Naive thymus-derived CD4-positive, alpha-beta T cell (primary cell): Measurements from ENCODE around the gene MAP3K13. TPM values are rescaled to one million over a fixed set of nuclear protein-coding genes. Genes with fewer than 3 reads are reported as not detected.
A peak's percentile ranks its signal among the peaks of the same experiment; 100 is the strongest.

Experiments used
- ATAC-seq: fragments of 150-1000 bp; cut with Tn5 transposase; 2 replicates; pipeline ENCODE4 v1.10.0; 2021; ENCODE audit warnings: mild to moderate bottlenecking, moderate library complexity
- CTCF ChIA-PET: fragments of 350-600 bp; sonication (Branson Sonifier 250); formaldehyde crosslinking; loops from one replicate; lab custom pipeline; 2021; ENCODE audit warnings: antibody characterized with exemption; lab: Charles Lee
- POLR2A ChIA-PET: fragments of 350-600 bp; sonication (Branson Sonifier 250); formaldehyde crosslinking; loops from one replicate; lab custom pipeline; 2021; ENCODE audit warnings: antibody characterized with exemption, inconsistent platforms; lab: Charles Lee
- DNase-seq, 9 donors: peaks; one replicate each; pipeline versions ENCODE4 v3.0.0 to v3.0.0-alpha.2; 2020 to 2022; ENCODE audit warnings: mixed read lengths in 1 of 9
- H3K27ac ChIP-seq: one replicate; pipeline ENCODE4 v1.7.0; 2013; ENCODE audit warnings: mild to moderate bottlenecking, low read depth, low read length, moderate library complexity
- H3K27me3 ChIP-seq, 2 donors: one replicate each; pipeline ENCODE4 v1.7.0; 2013; ENCODE audit warnings: low read length in 2 of 2, mild to moderate bottlenecking in 2 of 2, moderate library complexity in 2 of 2; ENCODE audit not compliant: control insufficient read depth in 2 of 2, insufficient read depth in 2 of 2
- H3K36me3 ChIP-seq, 3 experiments: 1 replicate in 2 of 3; 2 replicates in 1 of 3; pipeline ENCODE4 v1.7.0; 2013; ENCODE audit warnings: low read length in 3 of 3, mild to moderate bottlenecking in 3 of 3, moderate library complexity in 1 of 3; ENCODE audit not compliant: insufficient read depth in 3 of 3, control insufficient read depth in 2 of 3
- H3K4me1 ChIP-seq, 2 donors: one replicate each; pipeline ENCODE4 v1.7.0; 2013; ENCODE audit warnings: low read length in 2 of 2, mild to moderate bottlenecking in 2 of 2, moderate library complexity in 1 of 2; ENCODE audit not compliant: control insufficient read depth in 2 of 2, insufficient read depth in 2 of 2
- H3K4me3 ChIP-seq: 2 replicates; pipeline ENCODE4 v1.7.0; 2013; ENCODE audit warnings: mild to moderate bottlenecking, low read length
- H3K9me3 ChIP-seq, 3 experiments: 1 replicate in 2 of 3; 2 replicates in 1 of 3; pipeline ENCODE4 v1.7.0; 2013; ENCODE audit warnings: low read length in 3 of 3; ENCODE audit not compliant: control insufficient read depth in 2 of 3
- H3K27ac Mint-ChIP-seq, 9 donors: one replicate each; pipeline ENCODE4 v1.8.0; 2020 to 2022; ENCODE audit warnings: mixed read lengths in 9 of 9, mild to moderate bottlenecking in 8 of 9, moderate library complexity in 5 of 9, inconsistent platforms in 2 of 9
- H3K27me3 Mint-ChIP-seq, 5 donors: one replicate each; pipeline ENCODE4 v1.8.0; 2021 to 2022; ENCODE audit warnings: mixed read lengths in 5 of 5, mild to moderate bottlenecking in 1 of 5
- H3K36me3 Mint-ChIP-seq, 5 donors: one replicate each; pipeline ENCODE4 v1.8.0; 2020 to 2022; ENCODE audit warnings: mixed read lengths in 5 of 5, mild to moderate bottlenecking in 3 of 5, inconsistent platforms in 1 of 5
- H3K4me1 Mint-ChIP-seq, 7 donors: one replicate each; pipeline ENCODE4 v1.8.0; 2020 to 2022; ENCODE audit warnings: mixed read lengths in 7 of 7, mild to moderate bottlenecking in 3 of 7, inconsistent platforms in 1 of 7
- H3K4me3 Mint-ChIP-seq, 10 donors: one replicate each; pipeline ENCODE4 v1.8.0; 2020 to 2022; ENCODE audit warnings: mild to moderate bottlenecking in 10 of 10, mixed read lengths in 10 of 10, moderate library complexity in 6 of 10, inconsistent platforms in 2 of 10
- H3K9me3 Mint-ChIP-seq, 11 donors: one replicate each; pipeline ENCODE4 v1.8.0; 2020 to 2022; ENCODE audit warnings: mixed read lengths in 11 of 11, mild to moderate bottlenecking in 4 of 11, inconsistent platforms in 1 of 11, moderate library complexity in 1 of 11
- intact Hi-C, 2 donors: fragments of 100-400 bp; cut with micrococcal nuclease; formaldehyde crosslinking; loops; one replicate each; pipeline ENCODE4 v1.15.1; 2023
- polyA plus RNA-seq, 2 donors: library from polyadenylated mRNA; unstranded; fragments of 300-500 nt; fragmentation: Illumina TruSeq; gene quantifications; one replicate each; pipeline ENCODE4 v1.2.3, GENCODE V29; 2021
- total RNA-seq, 6 experiments: library from RNA in 5 of 6; stranded (reverse) in 5 of 6; gene quantifications; 1 replicate in 5 of 6; 2 replicates in 1 of 6; pipeline ENCODE4 v1.2.3 and lab custom pipeline; 2021 to 2026

The MAP3K13 gene
- total and polyA plus RNA-seq, 7 experiments from 2014 or later, result 6.2 to 53.8 (median 9.4) TPM

GRCh38 chr3:185341616-185342458 lies 21.1 kb upstream of the MAP3K13 start:
- H3K4me3 ChIP-seq, result no peak overlapping the region
- H3K4me1 ChIP-seq, result no peaks in the 10 kb centered on the region
- no peaks in the 10 kb centered on the region for H3K9me3 ChIP-seq
- Mint-ChIP-seq H3K9me3 (no peaks in the 10 kb centered on the region), H3K27me3 (peaks cover 0 to 5% (median 0%) of the 10 kb centered on the region in 5 donors), H3K36me3 (no peaks in the 10 kb centered on the region), H3K4me3 (no peak overlapping the region), H3K4me1 (peaks cover 0 to 19% (median 0%) of the 10 kb centered on the region in 7 donors), H3K27ac (peak overlapping the region in 1 of 9 donors; percentile 26)
- no peak overlapping the region for H3K27ac ChIP-seq
- ChIA-PET POLR2A (interaction anchor here (0.8 kb wide), 1 partner anchor 11 kb away, joined by 3 read pairs; no protein-coding TSS in a partner anchor), CTCF (no interaction called here)
- no peaks in the 10 kb centered on the region for H3K27me3 ChIP-seq
- ATAC-seq (no peak), DNase-seq (no peak)
- H3K36me3 ChIP-seq, result no peaks in the 10 kb centered on the region
- intact Hi-C loops, result no loop called here

GRCh38 chr3:185342459-185343174 lies 20.3 kb upstream of the MAP3K13 start:
- ChIA-PET POLR2A (interaction anchor here (0.8 kb wide), 1 partner anchor 12 kb away, joined by 3 read pairs; no protein-coding TSS in a partner anchor), CTCF (no interaction called here)
- H3K27ac Mint-ChIP-seq, result peak overlapping the region in 1 of 9 donors; percentile 60
- no peaks in the 10 kb centered on the region for H3K36me3 ChIP-seq
- ATAC-seq (peak; percentile 66), DNase-seq (no peak)
- peaks cover 0 to 19% (median 0%) of the 10 kb centered on the region in 7 donors for H3K4me1 Mint-ChIP-seq
- H3K36me3 Mint-ChIP-seq, result no peaks in the 10 kb centered on the region
- H3K27ac ChIP-seq, result no peak overlapping the region
- no peaks in the 10 kb centered on the region for H3K9me3 ChIP-seq
- peak overlapping the region in 1 of 10 donors; percentile 59 for H3K4me3 Mint-ChIP-seq
- H3K27me3 ChIP-seq, result no peaks in the 10 kb centered on the region
- intact Hi-C loops, result no loop called here
- no peaks in the 10 kb centered on the region for H3K9me3 Mint-ChIP-seq
- H3K27me3 Mint-ChIP-seq, result peaks cover 0 to 7% (median 0%) of the 10 kb centered on the region in 5 donors
- H3K4me3 ChIP-seq, result no peak overlapping the region
- H3K4me1 ChIP-seq, result no peaks in the 10 kb centered on the region

- H3K27me3 ChIP-seq, result no peaks in the 10 kb centered on the region
- Mint-ChIP-seq H3K27me3 (peaks cover under 1 to 15% (median 11%) of the 10 kb centered on the region in 5 donors), H3K36me3 (peaks cover 0 to 4% (median 0%) of the 10 kb centered on the region in 5 donors), H3K4me1 (peaks cover 0 to 14% (median 0%) of the 10 kb centered on the region in 7 donors), H3K9me3 (peaks cover 0 to 3% (median 0%) of the 10 kb centered on the region in 11 donors), H3K27ac (no peak overlapping the region), H3K4me3 (no peak overlapping the region)
- no peak overlapping the region for H3K4me3 ChIP-seq
- no peak for ATAC-seq
- ChIA-PET CTCF (interaction anchor here (0.5 kb wide), 1 partner anchor 168 kb away, joined by 3 read pairs; no protein-coding TSS in a partner anchor), POLR2A (no interaction called here)
- H3K9me3 ChIP-seq, result no peaks in the 10 kb centered on the region
- intact Hi-C loops, result no loop called here
- no peaks in the 10 kb centered on the region for H3K4me1 ChIP-seq
- no peak overlapping the region for H3K27ac ChIP-seq
- no peak for DNase-seq
- H3K36me3 ChIP-seq, result no peaks in the 10 kb centered on the region
Measured at GRCh38 chr3:185347399-185347798, 15.5 kb upstream of the MAP3K13 start.

GRCh38 chr3:185350841-185351240 lies 12.1 kb upstream of the MAP3K13 start:
- Histone ChIP-seq H3K4me3 (no peak overlapping the region), H3K27ac (no peak overlapping the region), H3K9me3 (no peaks in the 10 kb centered on the region), H3K36me3 (no peaks in the 10 kb centered on the region), H3K27me3 (no peaks in the 10 kb centered on the region), H3K4me1 (no peaks in the 10 kb centered on the region)
- no peak overlapping the region for H3K4me3 Mint-ChIP-seq
- CTCF ChIA-PET, result no interaction called here
- H3K27me3 Mint-ChIP-seq, result peaks cover 10 to 16% (median 14%) of the 10 kb centered on the region in 5 donors
- POLR2A ChIA-PET, result no interaction called here
- DNase-seq (no peak), ATAC-seq (no peak)
- no peak overlapping the region for H3K27ac Mint-ChIP-seq
- H3K36me3 Mint-ChIP-seq, result peaks cover 0 to 4% (median 0%) of the 10 kb centered on the region in 5 donors
- H3K4me1 Mint-ChIP-seq, result no peaks in the 10 kb centered on the region
- peaks cover 0 to 3% (median 0%) of the 10 kb centered on the region in 11 donors for H3K9me3 Mint-ChIP-seq
- intact Hi-C loops, result loop anchor here in 1 of 2 donors (5.0 kb wide), 1 partner anchor 226 kb away; no protein-coding TSS in a partner anchor

- Histone ChIP-seq H3K9me3 (no peaks in the 10 kb centered on the region), H3K4me1 (no peaks in the 10 kb centered on the region)
- H3K9me3 Mint-ChIP-seq, result peaks cover 0 to 3% (median 0%) of the 10 kb centered on the region in 11 donors
Measured at GRCh38 chr3:185351396-185351795, 11.5 kb upstream of the MAP3K13 start.

GRCh38 chr3:185353225-185353624 lies 9.7 kb upstream of the MAP3K13 start:
- Histone ChIP-seq H3K9me3 (no peaks in the 10 kb centered on the region), H3K4me1 (no peaks in the 10 kb centered on the region), H3K27me3 (no peaks in the 10 kb centered on the region), H3K4me3 (no peak overlapping the region), H3K27ac (no peak overlapping the region), H3K36me3 (no peaks in the 10 kb centered on the region)
- ATAC-seq (no peak), DNase-seq (no peak)
- Mint-ChIP-seq H3K4me3 (no peak overlapping the region), H3K4me1 (no peaks in the 10 kb centered on the region), H3K36me3 (peaks cover 0 to 4% (median 0%) of the 10 kb centered on the region in 5 donors), H3K27me3 (peaks cover 15 to 29% (median 20%) of the 10 kb centered on the region in 5 donors), H3K9me3 (peaks cover 0 to 3% (median 0%) of the 10 kb centered on the region in 11 donors), H3K27ac (no peak overlapping the region)
- ChIA-PET POLR2A (no interaction called here), CTCF (no interaction called here)
- intact Hi-C loops, result loop anchor here in 1 of 2 donors (5.0 kb wide), 1 partner anchor 224 kb away; no protein-coding TSS in a partner anchor

More at GRCh38 chr3:185351396-185351795, 11.5 kb upstream of the MAP3K13 start:
- ChIA-PET CTCF (no interaction called here), POLR2A (no interaction called here)
- Mint-ChIP-seq H3K27me3 (peaks cover 11 to 17% (median 15%) of the 10 kb centered on the region in 5 donors), H3K27ac (no peak overlapping the region), H3K4me1 (no peaks in the 10 kb centered on the region), H3K4me3 (no peak overlapping the region), H3K36me3 (peaks cover 0 to 4% (median 0%) of the 10 kb centered on the region in 5 donors)
- Histone ChIP-seq H3K36me3 (no peaks in the 10 kb centered on the region), H3K27me3 (no peaks in the 10 kb centered on the region), H3K27ac (no peak overlapping the region), H3K4me3 (no peak overlapping the region)
- ATAC-seq (no peak), DNase-seq (no peak)
- intact Hi-C loops, result loop anchor here in 1 of 2 donors (5.0 kb wide), 1 partner anchor 226 kb away; no protein-coding TSS in a partner anchor
